Neuron (in vitro differentiated cells): ENCODE measurements around the gene PGGT1B.
"Not testable (repeated sequence)": the region's sequence is repeated elsewhere in the genome, so short reads cannot be mapped to it uniquely, and the experiment has no call there.

Experiments
- H2AFZ ChIP-seq: one replicate; pipeline ENCODE4 v1.6.1; 2013; ENCODE audit warnings: low read depth, mild to moderate bottlenecking, inconsistent platforms, low read length, moderate library complexity
- H3K27me3 ChIP-seq: one replicate; pipeline ENCODE4 v1.6.1; 2013; ENCODE audit warnings: low read length; ENCODE audit not compliant: insufficient read depth
- H3K36me3 ChIP-seq: one replicate; pipeline ENCODE4 v1.6.1; 2013; ENCODE audit warnings: low read length; ENCODE audit not compliant: insufficient read depth
- H3K4me1 ChIP-seq: one replicate; pipeline ENCODE4 v1.6.1; 2013; ENCODE audit warnings: low read length; ENCODE audit not compliant: insufficient read depth
- H3K4me3 ChIP-seq: 2 replicates; pipeline ENCODE4 v1.5.1; 2013; ENCODE audit warnings: mild to moderate bottlenecking, low read length, moderate library complexity
- H3K9me3 ChIP-seq: one replicate; pipeline ENCODE4 v1.6.1; 2013; ENCODE audit warnings: low read length

Gene PGGT1B

GRCh38 chr5:115274584-115274983, 11.9 kb upstream of the PGGT1B start:
- H3K36me3 ChIP-seq = peaks cover 49% of the 10 kb centered on the region
- H2AFZ ChIP-seq = no peak overlapping the region
- H3K4me3 ChIP-seq = no peak overlapping the region
- H3K9me3 ChIP-seq = no peaks in the 10 kb centered on the region
- H3K4me1 ChIP-seq = no peaks in the 10 kb centered on the region
- H3K27me3 ChIP-seq = no peaks in the 10 kb centered on the region

- H3K4me3 ChIP-seq = no peak overlapping the region
- H3K36me3 ChIP-seq = peaks cover 60% of the 10 kb centered on the region
- no peak overlapping the region for H2AFZ ChIP-seq
- H3K27me3 ChIP-seq = no peaks in the 10 kb centered on the region
- no peaks in the 10 kb centered on the region for H3K9me3 ChIP-seq
- H3K4me1 ChIP-seq = no peaks in the 10 kb centered on the region
These were observed 9.8 kb upstream of the PGGT1B start for GRCh38 chr5:115272297-115272958.

- H3K4me3 ChIP-seq = no peak overlapping the region
- H3K36me3 ChIP-seq = peaks cover 64% of the 10 kb centered on the region
- H3K9me3 ChIP-seq = no peaks in the 10 kb centered on the region
- no peak overlapping the region for H2AFZ ChIP-seq
- no peaks in the 10 kb centered on the region for H3K4me1 ChIP-seq
- no peaks in the 10 kb centered on the region for H3K27me3 ChIP-seq
These were observed 8.8 kb upstream of the PGGT1B start for GRCh38 chr5:115271295-115272050.

- peaks cover 35% of the 10 kb centered on the region for H3K36me3 ChIP-seq
- no peaks in the 10 kb centered on the region for H3K9me3 ChIP-seq
- no peaks in the 10 kb centered on the region for H3K4me1 ChIP-seq
- no peak overlapping the region for H2AFZ ChIP-seq
- no peaks in the 10 kb centered on the region for H3K27me3 ChIP-seq
- H3K4me3 ChIP-seq = no peak overlapping the region
These were observed 4.9 kb upstream of the PGGT1B start for GRCh38 chr5:115267617-115268016.

GRCh38 chr5:115265220-115265619, 2.5 kb upstream of the PGGT1B start:
- Histone ChIP-seq H3K4me3 (no peak overlapping the region), H3K4me1 (peaks cover 16% of the 10 kb centered on the region), H3K27me3 (no peaks in the 10 kb centered on the region), H3K36me3 (peaks cover 24% of the 10 kb centered on the region), H2AFZ (no peak overlapping the region), H3K9me3 (no peaks in the 10 kb centered on the region)

GRCh38 chr5:115264786-115265185, 2.1 kb upstream of the PGGT1B start:
- Histone ChIP-seq H3K4me1 (peaks cover 18% of the 10 kb centered on the region), H3K27me3 (no peaks in the 10 kb centered on the region), H3K4me3 (no peak overlapping the region)

GRCh38 chr5:115263078-115263380, 352 bp upstream of the PGGT1B start:
- Histone ChIP-seq H3K9me3 (no peaks in the 10 kb centered on the region), H3K4me1 (peaks cover 18% of the 10 kb centered on the region), H2AFZ (peak overlapping the region; percentile 79), H3K4me3 (peak overlapping the region; percentile 79), H3K27me3 (no peaks in the 10 kb centered on the region), H3K36me3 (peaks cover 16% of the 10 kb centered on the region)

More at GRCh38 chr5:115264786-115265185, 2.1 kb upstream of the PGGT1B start:
- H2AFZ ChIP-seq = no peak overlapping the region
- no peaks in the 10 kb centered on the region for H3K9me3 ChIP-seq
- H3K36me3 ChIP-seq = peaks cover 22% of the 10 kb centered on the region

- Histone ChIP-seq H3K27me3 (no peaks in the 10 kb centered on the region), H2AFZ (peak overlapping the region; percentile 79), H3K4me1 (peaks cover 18% of the 10 kb centered on the region), H3K36me3 (peaks cover 7% of the 10 kb centered on the region), H3K9me3 (no peaks in the 10 kb centered on the region), H3K4me3 (peak overlapping the region; percentile 79)
These were observed 711 bp downstream of the PGGT1B start for GRCh38 chr5:115262011-115262320.

GRCh38 chr5:115260248-115260647, 2.4 kb downstream of the PGGT1B start:
- no peaks in the 10 kb centered on the region for H3K27me3 ChIP-seq
- H3K9me3 ChIP-seq = no peaks in the 10 kb centered on the region
- H3K4me1 ChIP-seq = peaks cover 18% of the 10 kb centered on the region
- no peak overlapping the region for H3K4me3 ChIP-seq
- peaks cover 5% of the 10 kb centered on the region for H3K36me3 ChIP-seq
- H2AFZ ChIP-seq = no peak overlapping the region

- Histone ChIP-seq H3K4me1 (peaks cover 18% of the 10 kb centered on the region), H2AFZ (no peak overlapping the region), H3K36me3 (no peaks in the 10 kb centered on the region), H3K9me3 (no peaks in the 10 kb centered on the region), H3K27me3 (no peaks in the 10 kb centered on the region), H3K4me3 (no peak overlapping the region)
These were observed 4.7 kb downstream of the PGGT1B start for GRCh38 chr5:115257981-115258380.

- H3K36me3 ChIP-seq, H3K27me3 ChIP-seq, H3K4me1 ChIP-seq, H3K9me3 ChIP-seq, H3K4me3 ChIP-seq, H2AFZ ChIP-seq: not testable (repeated sequence)
These were observed 13.3 kb downstream of the PGGT1B start for GRCh38 chr5:115249379-115249778.

- Histone ChIP-seq H3K36me3 (peaks cover 5% of the 10 kb centered on the region), H3K27me3 (no peaks in the 10 kb centered on the region), H3K9me3 (no peaks in the 10 kb centered on the region), H2AFZ (no peak overlapping the region), H3K4me3 (no peak overlapping the region), H3K4me1 (no peaks in the 10 kb centered on the region)
These were observed 16.2 kb downstream of the PGGT1B start for GRCh38 chr5:115246361-115246991.

- no peak overlapping the region for H3K4me3 ChIP-seq
- H3K9me3 ChIP-seq = no peaks in the 10 kb centered on the region
- no peaks in the 10 kb centered on the region for H3K4me1 ChIP-seq
These were observed 19.3 kb downstream of the PGGT1B start for GRCh38 chr5:115243412-115243811.

More at GRCh38 chr5:115243412-115243811, 19.3 kb downstream of the PGGT1B start:
- Histone ChIP-seq H3K36me3 (peaks cover 18% of the 10 kb centered on the region), H2AFZ (no peak overlapping the region), H3K27me3 (no peaks in the 10 kb centered on the region)
